ENCODE results near the gene MGAM2.

Gene MGAM2

GRCh38 chr7:142185801-142186200 lies 74.3 kb downstream of the MGAM2 start:
- POLR2A ChIA-PET, result no interaction called here
- CTCF ChIA-PET, result interaction anchor here (0.6 to 1.9 kb wide), 4 partner anchors 9 to 1551 kb away, joined by 3 to 4 read pairs (median 4); no protein-coding TSS in a partner anchor
- no peak for DNase-seq (ENCODE audit: extremely low spot score)
- no peak for TF ChIP-seq CTCF (IDR thresholded peaks at IDR 0.05; ENCODE audit: control extremely low read depth, extremely low read depth, low read depth, missing control alignments)

- ChIA-PET POLR2A (no interaction called here), CTCF (no interaction called here)
- TF ChIP-seq CTCF (IDR thresholded peaks at IDR 0.05; ENCODE audit: control extremely low read depth, extremely low read depth, low read depth, missing control alignments), result no peak
- no peak for DNase-seq (ENCODE audit: extremely low spot score)
Measured at GRCh38 chr7:142188154-142188553, 76.6 kb downstream of the MGAM2 start.

GRCh38 chr7:142188846-142189245 lies 77.3 kb downstream of the MGAM2 start:
- peak; percentile 11 for TF ChIP-seq CTCF (IDR thresholded peaks at IDR 0.05; ENCODE audit: control extremely low read depth, extremely low read depth, low read depth, missing control alignments)
- POLR2A ChIA-PET, result no interaction called here
- CTCF ChIA-PET, result no interaction called here
- DNase-seq (ENCODE audit: extremely low spot score), result no peak

GRCh38 chr7:142194201-142194600 lies 82.7 kb downstream of the MGAM2 start:
- POLR2A ChIA-PET, result interaction anchor here (0.6 kb wide), 1 partner anchor 772 kb away, joined by 3 read pairs; no protein-coding TSS in a partner anchor
- no peak for TF ChIP-seq CTCF (IDR thresholded peaks at IDR 0.05; ENCODE audit: control extremely low read depth, extremely low read depth, low read depth, missing control alignments)
- CTCF ChIA-PET, result interaction anchor here (0.7 kb wide), 1 partner anchor 218 kb away, joined by 3 read pairs; no protein-coding TSS in a partner anchor
- DNase-seq (ENCODE audit: extremely low spot score), result no peak

- ChIA-PET POLR2A (no interaction called here), CTCF (no interaction called here)
- no peak for DNase-seq (ENCODE audit: extremely low spot score)
- TF ChIP-seq CTCF (IDR thresholded peaks at IDR 0.05; ENCODE audit: control extremely low read depth, extremely low read depth, low read depth, missing control alignments), result no peak
Measured at GRCh38 chr7:142196066-142196840, 84.7 kb downstream of the MGAM2 start.

GRCh38 chr7:142200206-142200605 lies 88.7 kb downstream of the MGAM2 start:
- ChIA-PET POLR2A (no interaction called here), CTCF (no interaction called here)
- no peak for TF ChIP-seq CTCF (IDR thresholded peaks at IDR 0.05; ENCODE audit: control extremely low read depth, extremely low read depth, low read depth, missing control alignments)
- DNase-seq (ENCODE audit: extremely low spot score), result no peak
